Subcutaneous adipose tissue (tissue), 4 donors: ENCODE measurements around the gene RARRES1. TPM values are rescaled to one million over a fixed set of nuclear protein-coding genes. Genes with fewer than 3 reads are reported as not detected.

Experiments
- total RNA-seq, 4 donors: library from RNA; depleted of rRNA; stranded (reverse); fragments of >200 nt; gene quantifications; one replicate each; pipeline ENCODE4 v1.1.0, GENCODE V29; 2016
- TF ChIP-seq, protein P1 (sequence below): fragments of 450-650 bp; IDR thresholded peaks from one replicate; pipeline ENCODE4 v1.5.1; 2016; ENCODE audit warnings: low read depth, mild to moderate bottlenecking, control low read depth, antibody characterized with exemption, moderate library complexity

The RARRES1 gene
- 10 to 100 TPM in 1 of 4 donors, 1 to 10 TPM in 3; 6.2 to 39.9 (median 8.2) TPM for total RNA-seq

GRCh38 chr3:158731938-158732855 lies at the start of gene RARRES1:
Gene RARRES1 (minus strand): TSS chr3:158732457. CDS start chr3:158732415, 42 bp downstream.
- TF ChIP-seq, protein P1, sequence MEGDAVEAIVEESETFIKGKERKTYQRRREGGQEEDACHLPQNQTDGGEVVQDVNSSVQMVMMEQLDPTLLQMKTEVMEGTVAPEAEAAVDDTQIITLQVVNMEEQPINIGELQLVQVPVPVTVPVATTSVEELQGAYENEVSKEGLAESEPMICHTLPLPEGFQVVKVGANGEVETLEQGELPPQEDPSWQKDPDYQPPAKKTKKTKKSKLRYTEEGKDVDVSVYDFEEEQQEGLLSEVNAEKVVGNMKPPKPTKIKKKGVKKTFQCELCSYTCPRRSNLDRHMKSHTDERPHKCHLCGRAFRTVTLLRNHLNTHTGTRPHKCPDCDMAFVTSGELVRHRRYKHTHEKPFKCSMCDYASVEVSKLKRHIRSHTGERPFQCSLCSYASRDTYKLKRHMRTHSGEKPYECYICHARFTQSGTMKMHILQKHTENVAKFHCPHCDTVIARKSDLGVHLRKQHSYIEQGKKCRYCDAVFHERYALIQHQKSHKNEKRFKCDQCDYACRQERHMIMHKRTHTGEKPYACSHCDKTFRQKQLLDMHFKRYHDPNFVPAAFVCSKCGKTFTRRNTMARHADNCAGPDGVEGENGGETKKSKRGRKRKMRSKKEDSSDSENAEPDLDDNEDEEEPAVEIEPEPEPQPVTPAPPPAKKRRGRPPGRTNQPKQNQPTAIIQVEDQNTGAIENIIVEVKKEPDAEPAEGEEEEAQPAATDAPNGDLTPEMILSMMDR, result no peak

- TF ChIP-seq, protein P1, result no peak
Measured at GRCh38 chr3:158781849-158782248, 49.6 kb upstream of the RARRES1 start.

GRCh38 chr3:158781191-158781590 lies 48.9 kb upstream of the RARRES1 start:
- TF ChIP-seq, protein P1, result no peak

GRCh38 chr3:158780766-158781165 lies 48.5 kb upstream of the RARRES1 start:
- TF ChIP-seq, protein P1, result no peak

DNA sequence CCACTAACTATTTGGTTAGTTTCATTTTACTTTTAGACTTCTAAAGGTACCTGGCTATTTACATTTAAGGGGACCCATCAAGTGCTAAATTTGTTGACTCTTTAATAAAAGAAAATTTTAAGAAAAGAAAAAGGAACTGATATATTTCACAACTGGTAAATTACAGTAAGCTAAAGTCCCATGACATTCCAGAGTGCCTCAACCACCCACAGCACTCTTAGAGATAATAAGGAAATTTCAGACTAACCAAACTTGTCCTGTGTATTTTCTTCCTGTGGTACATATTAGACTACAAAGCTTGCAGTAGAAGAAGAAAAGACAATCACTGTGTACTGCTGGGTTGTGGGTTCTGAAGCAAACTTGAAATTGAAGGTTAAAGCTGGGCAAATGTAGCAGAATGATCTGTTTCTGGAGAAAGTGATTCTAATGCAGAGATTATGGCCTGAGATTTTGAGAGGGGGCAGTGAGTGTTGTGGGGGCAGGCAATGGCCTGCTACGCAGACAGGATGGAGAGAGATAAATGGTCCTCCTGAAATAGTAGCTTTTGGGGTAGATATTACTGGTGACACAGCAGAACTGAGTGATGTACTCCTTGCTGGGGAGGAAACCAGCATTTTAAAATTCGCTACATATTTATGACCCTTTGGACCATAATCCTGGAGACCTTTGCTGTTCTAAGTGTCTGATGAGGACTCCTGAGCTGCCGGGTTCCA lies 45.1 kb upstream of the RARRES1 start:
- TF ChIP-seq, protein P1, result no peak

GRCh38 chr3:158776531-158776930 lies 44.3 kb upstream of the RARRES1 start:
- TF ChIP-seq, protein P1, result no peak
